ENCODE measurements around the gene CTNNA1.

GRCh38 chr5:138732933-138733332 lies 20.3 kb upstream of the CTNNA1 start:
- no peak for TF ChIP-seq EZH2phosphoT487 (IDR thresholded peaks at IDR 0.05; ENCODE audit: borderline replicate concordance, low read length)
- TF ChIP-seq, protein P1, sequence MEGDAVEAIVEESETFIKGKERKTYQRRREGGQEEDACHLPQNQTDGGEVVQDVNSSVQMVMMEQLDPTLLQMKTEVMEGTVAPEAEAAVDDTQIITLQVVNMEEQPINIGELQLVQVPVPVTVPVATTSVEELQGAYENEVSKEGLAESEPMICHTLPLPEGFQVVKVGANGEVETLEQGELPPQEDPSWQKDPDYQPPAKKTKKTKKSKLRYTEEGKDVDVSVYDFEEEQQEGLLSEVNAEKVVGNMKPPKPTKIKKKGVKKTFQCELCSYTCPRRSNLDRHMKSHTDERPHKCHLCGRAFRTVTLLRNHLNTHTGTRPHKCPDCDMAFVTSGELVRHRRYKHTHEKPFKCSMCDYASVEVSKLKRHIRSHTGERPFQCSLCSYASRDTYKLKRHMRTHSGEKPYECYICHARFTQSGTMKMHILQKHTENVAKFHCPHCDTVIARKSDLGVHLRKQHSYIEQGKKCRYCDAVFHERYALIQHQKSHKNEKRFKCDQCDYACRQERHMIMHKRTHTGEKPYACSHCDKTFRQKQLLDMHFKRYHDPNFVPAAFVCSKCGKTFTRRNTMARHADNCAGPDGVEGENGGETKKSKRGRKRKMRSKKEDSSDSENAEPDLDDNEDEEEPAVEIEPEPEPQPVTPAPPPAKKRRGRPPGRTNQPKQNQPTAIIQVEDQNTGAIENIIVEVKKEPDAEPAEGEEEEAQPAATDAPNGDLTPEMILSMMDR (IDR thresholded peaks at IDR 0.05; ENCODE audit: low read depth, low read length, poor library complexity, severe bottlenecking), result no peak
